NCI-H1436 (cell line): ENCODE data around the gene TSPAN15.
A peak's percentile ranks its signal among the peaks of the same experiment; 100 is the strongest.

Source experiments
- DNase-seq: peaks from one replicate; lab custom pipeline; 2025; lab: John Stamatoyannopoulos, UW

The TSPAN15 gene

DNA sequence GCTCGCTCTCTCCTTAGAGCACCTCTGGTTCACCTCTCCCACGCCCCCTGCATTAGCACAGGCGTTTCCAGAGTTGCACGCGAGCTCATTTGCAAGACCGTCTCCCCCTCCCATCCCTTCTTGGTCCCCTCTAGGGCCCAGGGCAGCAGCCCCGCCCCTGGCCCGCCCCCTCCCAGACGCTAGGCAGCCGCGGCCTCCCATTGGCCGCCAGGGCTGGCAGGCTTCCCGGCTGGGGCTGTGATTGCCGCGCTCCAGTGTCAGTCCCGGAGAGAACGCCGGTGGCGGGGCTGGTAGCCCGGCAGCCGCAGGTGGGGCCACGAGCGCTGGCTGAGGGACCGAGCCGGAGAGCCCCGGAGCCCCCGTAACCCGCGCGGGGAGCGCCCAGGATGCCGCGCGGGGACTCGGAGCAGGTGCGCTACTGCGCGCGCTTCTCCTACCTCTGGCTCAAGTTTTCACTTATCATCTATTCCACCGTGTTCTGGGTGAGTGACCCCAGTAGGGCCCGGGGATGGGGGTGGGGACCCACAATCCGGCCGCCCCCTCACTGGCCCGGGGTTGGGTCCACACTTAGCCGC lies at the start of gene TSPAN15:
TSS of gene TSPAN15 (plus strand) at position 257 of the 575 bp plus-strand sequence. CDS start at position 387, 130 bp downstream.
- DNase-seq = peak; percentile 89

DNA sequence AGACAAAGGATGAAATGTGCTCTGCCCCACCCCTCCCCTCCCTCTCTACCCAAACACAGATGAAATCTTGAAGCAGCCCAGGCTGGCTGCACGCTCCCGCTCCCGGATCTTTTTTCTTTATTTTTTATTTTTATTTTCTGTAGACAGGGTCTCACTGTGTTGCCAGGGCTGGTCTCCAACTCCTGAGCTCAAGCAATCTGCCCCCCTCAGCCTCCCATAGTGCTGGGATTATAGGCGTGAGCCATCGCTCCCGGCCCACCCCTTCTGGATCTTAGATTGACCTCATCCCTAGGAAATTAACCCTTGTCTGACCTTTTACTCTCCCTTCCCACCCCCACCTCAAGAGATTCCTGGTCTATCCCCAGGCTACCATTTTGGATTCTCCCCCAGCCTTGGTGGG lies 48.9 kb upstream of the TSPAN15 start:
- no peak for DNase-seq

DNA sequence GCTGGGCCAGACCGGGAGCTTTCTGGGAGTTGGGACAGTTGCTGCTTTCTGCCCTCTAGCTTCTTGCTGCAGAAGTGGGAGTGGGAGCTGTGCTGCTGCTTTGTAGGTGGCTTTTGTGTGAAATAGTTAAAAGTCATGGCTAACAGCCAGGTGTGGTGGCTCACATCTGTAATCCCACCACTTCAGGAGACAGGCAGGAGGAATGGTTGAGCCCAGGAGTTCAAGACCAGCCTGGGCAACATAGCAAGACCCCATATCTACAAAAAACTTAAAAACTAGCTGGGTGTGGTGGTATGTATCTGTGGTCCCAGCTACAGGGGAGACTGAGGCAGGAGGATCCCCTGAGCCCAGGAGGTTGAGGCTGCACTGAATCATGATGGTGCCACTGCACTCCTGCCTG lies 48.2 kb upstream of the TSPAN15 start:
- DNase-seq = no peak

DNA sequence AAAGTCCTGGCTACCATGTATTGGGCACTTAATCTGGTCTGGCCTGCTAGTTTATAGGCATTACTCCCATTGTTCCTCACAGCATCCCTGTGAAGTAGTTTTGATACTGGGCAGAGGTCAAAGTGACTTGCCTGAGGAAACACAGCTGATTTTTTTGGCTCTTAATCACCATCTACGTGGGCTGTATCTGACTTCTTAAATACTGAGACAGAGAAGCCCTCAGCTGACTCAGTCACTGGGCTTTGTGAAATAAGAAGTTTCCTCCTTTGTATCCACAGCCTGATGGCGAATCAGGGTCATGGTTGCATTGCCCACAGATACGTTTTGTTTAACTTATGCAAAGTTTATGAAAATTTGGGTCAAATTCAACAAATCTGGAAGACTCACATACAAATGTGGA lies 47.7 kb upstream of the TSPAN15 start:
- no peak for DNase-seq

DNA sequence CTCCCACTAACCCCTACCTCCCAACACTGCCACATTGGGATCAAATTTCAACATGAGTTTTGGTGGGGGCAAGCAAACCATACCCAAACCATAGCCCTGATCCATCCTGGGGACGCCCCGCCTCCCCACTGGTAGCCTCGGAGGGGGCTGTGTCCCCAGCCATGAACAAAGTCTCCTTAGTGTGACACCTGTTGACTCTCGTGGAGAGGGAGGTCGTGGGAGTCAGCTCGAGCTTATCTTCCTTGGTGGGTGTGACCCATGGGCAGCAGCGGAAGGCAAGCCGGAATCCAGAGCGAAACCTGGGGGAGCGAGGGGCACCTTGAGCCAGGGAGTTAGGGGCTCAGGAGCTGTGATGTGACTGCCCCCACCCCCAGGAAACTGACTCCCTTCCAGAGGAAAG lies 46.5 kb upstream of the TSPAN15 start:
- no peak for DNase-seq

DNA sequence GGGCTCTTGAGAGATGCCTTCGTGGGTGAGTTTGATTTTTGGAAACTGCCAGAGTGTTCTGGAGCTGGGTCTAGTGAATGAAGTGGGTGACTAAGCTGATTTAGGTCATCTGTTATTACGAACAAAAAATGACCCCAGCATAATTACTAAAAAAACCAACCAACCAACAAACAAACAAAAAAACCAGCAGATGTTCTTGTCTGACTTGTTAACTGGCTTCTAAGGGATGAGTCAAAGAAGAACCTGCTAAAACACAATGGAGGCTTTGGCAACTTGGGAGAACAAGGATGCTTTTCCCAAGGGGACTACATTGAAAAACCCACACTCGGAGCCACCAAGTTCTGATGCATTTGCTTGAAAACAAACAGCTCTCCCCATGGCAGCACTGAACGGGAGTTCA lies 46.0 kb upstream of the TSPAN15 start:
- no peak for DNase-seq

DNA sequence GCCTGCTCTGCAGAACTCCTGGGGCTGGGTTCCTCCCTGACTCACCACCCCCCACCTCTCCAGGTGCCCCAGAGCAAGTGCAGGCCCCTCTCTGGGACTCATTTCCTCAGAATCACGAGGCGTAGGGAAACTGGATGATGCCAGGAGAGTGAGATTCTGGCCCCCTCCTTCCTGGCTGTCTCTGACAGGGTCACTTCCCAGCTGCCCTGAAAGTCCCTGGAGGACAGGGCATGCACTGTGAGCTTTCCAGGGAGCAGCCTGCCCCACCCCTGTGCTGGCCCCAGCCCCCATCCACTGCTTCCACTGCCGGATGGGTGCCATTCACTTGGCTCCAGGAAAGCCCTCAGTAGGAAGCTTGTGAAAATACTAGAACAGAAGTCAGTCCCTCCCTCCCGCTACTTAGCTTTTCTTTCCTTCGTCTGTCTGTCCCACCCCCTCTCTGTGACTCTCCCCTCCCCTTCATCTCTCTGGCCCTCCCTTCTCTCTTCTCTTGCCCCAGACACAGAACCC lies 44.9 kb upstream of the TSPAN15 start:
- no peak for DNase-seq

DNA sequence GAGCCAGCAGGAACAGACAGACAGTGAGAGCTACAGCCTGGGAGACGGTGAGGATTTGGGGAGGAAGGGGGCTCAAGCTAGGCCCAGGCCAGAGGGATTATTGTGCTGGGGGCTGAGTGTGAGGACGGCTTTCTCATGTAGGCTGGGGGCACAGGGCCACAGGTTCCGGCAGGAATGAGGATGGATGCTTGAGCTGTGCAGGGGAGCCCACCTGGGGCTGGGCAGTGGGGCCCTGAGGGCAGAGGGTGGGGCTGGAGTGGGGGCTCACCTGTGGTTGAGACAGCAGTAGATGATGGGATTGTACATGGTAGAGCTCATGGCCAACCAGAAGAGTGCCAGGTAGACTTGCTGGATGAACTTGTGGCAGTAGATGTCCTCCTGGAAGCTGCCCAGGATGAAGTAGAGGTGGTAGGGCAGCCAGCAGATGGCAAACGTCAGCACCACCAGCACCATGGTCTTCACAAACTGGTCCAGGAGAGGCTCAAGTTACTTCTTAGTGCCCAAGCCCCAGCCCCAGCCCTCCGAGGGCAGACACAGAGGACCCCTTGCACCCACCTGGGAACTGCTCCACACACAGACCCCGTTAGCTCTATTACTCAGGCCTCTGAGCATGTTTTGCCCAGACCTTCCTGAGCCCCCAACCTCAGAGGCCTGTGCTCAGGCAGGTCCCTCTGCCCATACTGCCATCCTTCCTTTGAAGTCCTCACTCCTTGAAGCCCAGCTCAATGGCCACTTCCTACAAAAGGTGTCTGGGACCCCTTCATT lies 44.3 kb upstream of the TSPAN15 start:
- no peak for DNase-seq

DNA sequence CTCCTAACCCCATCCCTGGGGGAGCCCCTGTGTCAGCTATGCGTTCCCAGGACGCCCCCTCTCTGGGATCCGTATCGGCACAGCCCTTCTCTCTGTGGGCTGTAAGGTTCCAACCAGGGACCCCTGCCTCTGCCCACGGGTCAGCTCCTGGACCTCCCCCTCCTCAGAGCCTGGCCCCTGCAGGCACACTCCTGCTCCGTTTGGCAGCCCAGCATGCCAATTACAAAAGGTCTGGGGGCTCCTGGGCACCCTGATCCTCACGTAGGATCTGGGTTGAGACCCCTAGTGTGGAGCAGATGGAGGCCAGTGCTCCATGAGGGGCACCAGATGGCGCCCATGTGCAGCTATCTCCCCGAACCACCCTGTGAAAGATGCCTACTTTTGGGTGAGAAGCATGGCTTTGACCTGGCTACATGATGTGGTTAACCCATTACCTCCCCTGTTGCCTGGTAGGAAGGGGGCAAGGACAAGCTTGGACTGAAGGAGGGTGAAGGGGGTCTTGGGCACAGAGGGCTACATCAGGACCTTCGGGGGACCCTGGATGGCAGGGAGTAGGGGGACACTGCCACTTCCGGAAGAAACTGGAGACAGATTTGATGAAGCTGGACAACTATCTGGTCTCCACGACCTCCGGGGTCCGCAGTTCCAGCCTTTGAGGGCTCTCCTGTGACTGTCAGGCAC lies 43.5 kb upstream of the TSPAN15 start:
- DNase-seq = peak; percentile 49

DNA sequence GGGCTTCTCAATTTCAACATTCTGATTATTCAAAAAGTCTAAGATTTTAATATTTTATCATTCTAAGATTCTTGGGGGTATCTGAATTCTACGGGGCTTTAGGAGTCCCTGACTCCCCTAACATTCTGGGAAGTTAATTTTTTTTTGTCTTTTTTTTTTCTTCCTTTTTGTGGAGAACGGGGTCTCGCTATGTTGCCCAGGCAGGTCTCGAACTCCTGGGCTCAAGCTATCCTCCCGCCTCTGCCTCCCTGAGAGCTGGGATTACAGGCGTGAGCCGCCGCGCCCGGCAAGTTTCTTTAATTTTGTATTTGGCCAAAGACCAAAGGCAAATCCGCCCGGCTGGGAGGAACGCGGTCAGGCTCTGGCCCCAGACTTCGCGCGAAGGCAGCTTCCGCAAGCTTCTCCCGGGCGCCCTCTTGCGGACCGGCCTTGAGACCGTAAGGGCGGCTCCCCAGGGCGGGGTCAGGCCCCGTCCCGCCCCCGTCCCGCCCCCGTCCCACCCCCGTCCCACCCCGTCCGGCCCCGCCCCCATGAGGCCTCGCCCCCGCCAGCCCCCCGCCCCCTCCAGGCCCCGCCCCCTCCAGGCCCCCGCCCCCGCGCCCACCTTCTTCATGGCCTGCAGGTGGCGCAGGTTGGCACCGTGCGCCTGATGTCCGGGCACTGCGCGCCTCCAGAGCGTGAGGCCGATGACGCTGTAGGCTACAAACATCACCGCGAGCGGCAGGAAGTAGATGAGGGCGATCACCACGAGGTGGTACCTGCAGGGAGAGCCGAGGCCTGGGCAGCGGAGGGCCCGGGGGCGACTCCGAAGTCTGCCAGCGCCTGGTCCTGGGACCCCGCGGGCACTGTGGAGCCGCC lies 42.7 kb upstream of the TSPAN15 start:
- DNase-seq = peak; percentile 91

DNA sequence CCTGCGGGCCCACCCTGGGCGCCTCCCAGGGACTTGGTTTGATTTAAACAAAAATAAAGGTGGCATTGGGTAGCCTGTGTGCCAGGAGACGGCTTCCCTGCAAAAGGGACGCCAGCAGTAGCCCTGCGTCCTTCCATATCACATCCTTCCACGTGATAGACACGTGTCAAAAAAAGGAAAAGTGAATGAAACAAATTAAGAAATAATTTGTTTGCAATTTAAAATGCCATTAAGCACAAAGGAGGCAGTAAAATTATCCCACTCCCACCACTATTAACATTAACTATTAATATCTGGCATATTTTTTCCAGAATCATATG lies 42.1 kb upstream of the TSPAN15 start:
- no peak for DNase-seq

DNA sequence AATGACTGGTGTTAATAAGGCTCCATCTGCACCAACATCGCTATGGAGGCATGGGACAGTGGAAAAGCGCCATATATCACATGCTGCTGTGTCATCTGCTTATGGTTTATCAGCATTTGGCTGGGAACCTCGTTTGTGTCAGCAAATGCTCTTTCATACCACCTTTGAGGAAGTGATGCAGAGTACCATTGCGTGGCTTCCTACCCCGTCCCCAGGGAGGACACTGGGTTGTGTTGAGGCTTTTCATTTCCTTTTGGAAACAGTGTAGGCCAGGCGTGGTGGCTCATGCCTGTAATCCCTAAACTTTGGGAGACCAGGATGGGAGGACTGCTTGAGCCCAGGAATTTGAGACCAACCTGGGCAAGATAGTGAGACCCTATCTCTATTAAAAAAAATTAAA lies 41.3 kb upstream of the TSPAN15 start:
- DNase-seq = no peak

DNA sequence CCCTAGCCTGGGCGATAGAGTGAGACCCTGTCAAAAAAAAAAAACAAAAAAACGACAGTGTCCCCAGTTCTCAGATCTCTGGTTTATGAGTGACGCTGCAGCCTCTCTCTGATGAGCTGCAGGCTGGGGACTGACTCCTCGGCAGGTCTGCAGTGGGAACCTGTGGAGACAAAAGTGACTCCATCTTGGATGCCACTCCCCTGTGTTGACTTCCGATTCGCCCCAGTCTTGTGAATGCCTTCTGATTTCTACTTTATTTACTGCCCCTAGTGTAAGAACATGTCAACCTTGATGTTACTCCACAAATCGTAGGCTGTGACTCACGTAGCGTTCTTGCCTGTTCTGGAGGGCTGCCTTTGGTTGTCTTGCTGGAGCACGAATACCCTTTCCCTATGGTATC lies 40.8 kb upstream of the TSPAN15 start:
- no peak for DNase-seq

DNA sequence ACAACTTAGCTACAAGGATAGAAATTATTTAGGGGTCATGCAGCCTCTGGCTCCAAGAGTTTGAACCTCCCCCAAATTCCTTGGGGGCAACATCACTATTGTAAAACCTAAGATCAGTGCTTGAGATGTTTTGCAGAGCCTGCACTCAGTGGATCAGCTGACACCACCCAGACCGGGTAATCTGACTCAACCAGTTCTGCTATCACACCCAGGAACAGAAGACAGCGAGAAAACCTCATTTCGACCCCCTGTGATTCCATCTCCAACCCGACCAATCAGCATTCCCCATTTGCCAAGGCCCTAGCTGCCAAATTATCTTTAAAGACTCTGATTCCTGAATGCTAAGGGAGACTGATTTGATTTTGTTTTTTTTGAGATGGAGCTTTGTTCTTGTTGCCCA lies 39.8 kb upstream of the TSPAN15 start:
- no peak for DNase-seq

DNA sequence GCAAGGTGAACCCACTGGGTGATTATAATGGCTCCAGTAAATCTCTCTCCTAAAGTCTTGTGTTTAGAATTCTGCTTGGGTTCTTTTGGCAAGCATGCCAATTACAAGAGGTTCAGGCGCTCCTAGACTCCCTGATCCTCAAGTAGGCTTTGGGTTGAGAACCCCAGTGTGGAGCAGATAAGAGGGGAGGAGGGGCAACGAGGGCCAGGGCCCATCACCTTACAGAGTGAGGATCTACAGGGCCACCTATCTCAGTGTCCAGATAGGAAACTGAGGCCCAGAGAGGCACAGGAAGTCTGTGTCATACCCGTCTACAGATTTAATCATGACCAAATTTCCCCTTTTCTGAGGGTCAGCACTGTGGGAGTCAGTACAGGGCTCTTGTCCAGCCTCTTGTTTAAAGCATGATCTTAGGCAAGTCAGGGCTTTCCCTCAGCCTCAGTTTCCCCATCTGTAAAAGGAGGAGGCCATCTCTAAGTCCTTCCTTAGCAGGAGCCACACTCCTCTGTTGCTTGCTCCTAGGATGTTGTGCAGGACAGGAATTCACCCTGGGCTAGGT lies 39.0 kb upstream of the TSPAN15 start:
- no peak for DNase-seq

DNA sequence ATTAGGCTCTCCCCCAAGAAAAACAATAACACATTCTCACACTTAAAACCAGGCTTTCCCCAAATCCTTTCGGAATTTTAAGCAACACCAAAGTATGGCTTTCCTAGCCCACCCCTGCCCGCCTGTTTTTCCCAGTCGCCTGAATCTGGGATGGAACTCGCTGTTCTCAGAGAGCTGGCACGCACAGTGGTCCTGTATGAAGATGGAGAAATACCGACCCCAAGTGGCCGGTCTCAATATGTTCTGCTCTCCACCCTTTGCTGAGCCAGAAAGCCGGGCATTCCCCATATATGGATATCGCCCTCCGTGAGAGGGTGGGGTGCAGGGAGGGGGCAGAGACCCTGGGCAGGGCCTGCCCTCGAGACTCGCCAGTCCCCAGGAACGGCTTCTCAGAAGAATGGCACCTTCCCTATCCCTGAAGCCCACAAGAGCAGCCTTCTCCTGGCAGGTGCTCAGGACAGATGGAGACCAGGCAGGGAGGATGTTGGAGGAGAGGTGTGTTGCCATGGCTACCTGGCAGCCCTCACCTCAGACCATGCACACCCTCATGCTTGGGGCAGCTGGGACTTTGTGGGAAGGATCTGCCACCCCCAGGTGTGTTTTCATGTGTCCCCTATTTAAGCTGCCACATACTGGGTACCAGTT lies 37.9 kb upstream of the TSPAN15 start:
- DNase-seq = no peak

DNA sequence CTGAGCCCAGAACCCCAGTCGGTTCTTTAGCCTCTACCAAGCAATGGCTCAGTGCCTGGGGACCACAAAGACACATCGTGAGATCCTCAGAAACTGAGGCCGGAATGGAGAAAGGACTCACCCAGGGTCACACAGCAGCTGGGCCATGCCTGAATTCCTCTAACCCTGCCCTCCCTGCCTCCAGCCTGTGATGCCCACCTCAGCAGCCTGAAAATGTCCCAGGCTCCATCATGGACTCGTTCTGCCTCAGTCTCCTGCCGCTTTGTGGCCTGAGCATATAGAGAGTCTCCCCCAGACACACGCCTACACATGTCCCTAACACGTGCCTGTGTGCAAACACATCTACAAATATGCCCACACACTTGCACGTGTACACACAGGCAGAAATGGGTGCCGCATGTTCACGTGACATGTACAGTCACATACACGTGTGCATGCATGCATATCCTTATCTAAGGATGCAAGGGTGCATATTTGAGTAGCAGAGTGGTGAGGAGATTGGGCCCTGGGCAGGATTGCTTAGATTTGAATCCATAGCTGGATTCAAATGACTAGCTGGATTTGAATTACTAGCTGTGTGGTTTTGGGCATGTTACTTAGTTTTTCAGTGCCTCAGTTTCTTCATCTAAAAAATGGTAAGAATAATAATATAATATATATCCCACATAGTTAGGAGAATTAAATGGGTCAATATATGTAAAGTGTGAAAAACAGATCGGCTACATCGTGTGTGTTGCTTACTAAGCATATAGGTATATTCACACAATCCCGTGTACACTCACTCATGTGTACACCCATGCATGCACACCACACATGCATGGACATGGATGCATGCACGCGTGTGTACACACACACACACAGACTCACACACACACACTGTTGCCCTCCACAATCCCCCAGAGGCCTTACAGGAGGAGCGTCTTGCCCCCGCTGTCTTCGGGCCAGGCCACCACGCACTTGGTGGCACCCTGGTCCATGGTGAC lies 36.9 kb upstream of the TSPAN15 start:
- no peak for DNase-seq

DNA sequence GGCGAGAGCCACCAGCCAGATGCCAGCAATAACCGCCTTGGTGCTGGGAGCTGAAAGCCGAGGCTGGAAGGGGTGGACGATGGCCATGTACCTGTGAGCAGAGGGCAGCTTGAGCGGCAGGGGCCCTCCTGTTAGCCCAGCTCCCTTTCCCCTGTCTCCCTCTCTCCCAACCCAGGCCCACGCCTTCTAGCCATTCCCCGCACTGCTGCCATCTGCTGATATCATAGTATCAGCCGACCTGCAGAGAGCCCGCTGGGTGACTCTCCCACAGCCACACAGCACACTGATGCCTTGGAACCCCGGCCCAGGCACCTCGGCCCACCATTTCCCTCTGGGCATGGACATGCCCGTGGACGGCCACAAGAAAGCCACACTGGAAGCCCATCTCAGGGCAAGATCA lies 36.2 kb upstream of the TSPAN15 start:
- no peak for DNase-seq

DNA sequence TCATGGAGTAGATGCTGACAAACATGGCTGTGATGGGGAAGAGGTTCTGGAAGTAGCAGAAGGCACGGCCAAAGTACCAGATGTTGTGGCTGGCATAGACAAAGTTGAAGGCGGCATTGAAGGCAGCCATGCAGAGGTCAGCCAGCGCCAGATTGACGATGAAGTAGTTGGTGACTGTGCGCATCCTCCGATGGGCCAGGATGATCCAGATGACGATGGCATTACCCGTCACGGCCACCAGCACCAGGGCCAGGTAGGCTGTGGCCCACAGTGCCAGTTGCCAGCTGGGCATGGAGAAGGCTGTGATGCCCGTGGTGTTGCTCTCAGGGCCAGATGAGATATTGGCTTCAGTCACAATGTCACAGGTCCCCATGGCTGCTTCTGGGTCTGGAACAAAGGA lies 35.3 kb upstream of the TSPAN15 start:
- no peak for DNase-seq

DNA sequence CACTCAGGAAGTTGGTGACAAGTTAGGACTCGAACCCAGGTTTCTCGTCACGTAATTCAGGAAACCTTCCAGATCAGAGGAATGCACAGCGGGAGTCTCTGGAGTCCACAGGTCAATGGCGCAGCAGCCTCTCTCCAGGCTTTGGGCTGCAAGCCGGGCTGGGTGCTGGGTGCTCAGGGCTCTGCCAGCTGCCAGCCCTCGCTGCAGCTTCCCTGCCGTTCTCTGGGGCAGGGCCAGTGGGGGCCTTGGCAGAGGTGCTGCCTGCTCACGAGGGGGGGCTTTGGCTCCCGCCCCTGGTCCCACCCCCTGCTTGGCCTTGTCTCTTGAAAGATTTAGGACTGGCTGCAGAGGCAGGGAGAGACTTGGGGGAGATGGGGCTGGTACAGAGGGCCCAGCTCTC lies 34.6 kb upstream of the TSPAN15 start, which contains the start of gene TACR2:
TSS of gene TACR2 (minus strand) at position 224 of the 400 bp plus-strand sequence. CDS start 595 bp downstream, outside the sequence.
- no peak for DNase-seq
